ENCODE measurements around the gene TCF4. TPM values are rescaled to one million over a fixed set of nuclear protein-coding genes. Genes with fewer than 3 reads are reported as not detected.

The TCF4 gene
- total RNA-seq, 2 experiments from 2014 or later, result 75.9 to 76.0 TPM

- DNase-seq (ENCODE audit: low spot score), result no peak
- peaks cover 59% of the 10 kb centered on the region for H3K36me3 ChIP-seq (ENCODE audit: insufficient read depth, low read length)
- H4K20me1 ChIP-seq (ENCODE audit: insufficient read depth, low read length), result no peaks in the 10 kb centered on the region
- TF ChIP-seq CTCF (conservative IDR thresholded peaks at IDR 0.05; ENCODE audit: low read length) (no peak), EZH2phosphoT487 (IDR thresholded peaks at IDR 0.05; ENCODE audit: borderline replicate concordance, low read depth, low read length) (no peak)
- H3K9me2 ChIP-seq (ENCODE audit: insufficient read depth, low read length), result no peaks in the 10 kb centered on the region
- H3K9me3 ChIP-seq (ENCODE audit: low read length), result no peaks in the 10 kb centered on the region
- intact Hi-C loops (cut with micrococcal nuclease; ENCODE audit: unreplicated experiment), result no loop called here
- H2AFZ ChIP-seq (ENCODE audit: low read length), result no peak overlapping the region
- ChIA-PET CTCF (ENCODE audit: unreplicated experiment) (no interaction called here), POLR2A (no interaction called here)
- no peak overlapping the region for H3K27ac ChIP-seq (ENCODE audit: low read depth, low read length, poor library complexity, severe bottlenecking)
- H3K4me1 ChIP-seq (ENCODE audit: insufficient read depth, low read length, poor library complexity, severe bottlenecking), result no peaks in the 10 kb centered on the region
- H3K4me2 ChIP-seq (ENCODE audit: low read length), result no peak overlapping the region
- H3K4me3 ChIP-seq (ENCODE audit: low read depth, low read length, poor library complexity, severe bottlenecking), result no peak overlapping the region
- no TSS peak for BruUV-seq (replicated peaks)
- H3K79me2 ChIP-seq (ENCODE audit: insufficient read depth, low read depth, low read length), result no peaks in the 10 kb centered on the region
These were observed 339.5 kb downstream of the TCF4 start for GRCh38 chr18:55248495-55248894.

- DNase-seq (ENCODE audit: low spot score), result no peak
- H3K9me3 ChIP-seq (ENCODE audit: low read length), result no peaks in the 10 kb centered on the region
- no TSS peak for BruUV-seq (replicated peaks)
- POLR2A ChIA-PET, result no interaction called here
- no peaks in the 10 kb centered on the region for H4K20me1 ChIP-seq (ENCODE audit: insufficient read depth, low read length)
- H3K79me2 ChIP-seq (ENCODE audit: insufficient read depth, low read depth, low read length), result no peaks in the 10 kb centered on the region
- peaks cover 52% of the 10 kb centered on the region for H3K36me3 ChIP-seq (ENCODE audit: insufficient read depth, low read length)
- no peak overlapping the region for H3K4me2 ChIP-seq (ENCODE audit: low read length)
- no peak overlapping the region for H3K27ac ChIP-seq (ENCODE audit: low read depth, low read length, poor library complexity, severe bottlenecking)
- H3K4me3 ChIP-seq (ENCODE audit: low read depth, low read length, poor library complexity, severe bottlenecking), result no peak overlapping the region
- TF ChIP-seq CTCF (conservative IDR thresholded peaks at IDR 0.05; ENCODE audit: low read length), result no peak
- TF ChIP-seq EZH2phosphoT487 (IDR thresholded peaks at IDR 0.05; ENCODE audit: borderline replicate concordance, low read depth, low read length), result no peak
- no peaks in the 10 kb centered on the region for H3K9me2 ChIP-seq (ENCODE audit: insufficient read depth, low read length)
- CTCF ChIA-PET (ENCODE audit: unreplicated experiment), result no interaction called here
- no peaks in the 10 kb centered on the region for H3K4me1 ChIP-seq (ENCODE audit: insufficient read depth, low read length, poor library complexity, severe bottlenecking)
- intact Hi-C loops (cut with micrococcal nuclease; ENCODE audit: unreplicated experiment), result no loop called here
- no peak overlapping the region for H2AFZ ChIP-seq (ENCODE audit: low read length)
These were observed 341.0 kb downstream of the TCF4 start for GRCh38 chr18:55247032-55247431.

GRCh38 chr18:55246278-55246677 is 341.7 kb downstream of the TCF4 start:
- no peaks in the 10 kb centered on the region for H3K79me2 ChIP-seq (ENCODE audit: insufficient read depth, low read depth, low read length)
- no peak overlapping the region for H3K4me2 ChIP-seq (ENCODE audit: low read length)
- ChIA-PET POLR2A (no interaction called here), CTCF (ENCODE audit: unreplicated experiment) (no interaction called here)
- no peaks in the 10 kb centered on the region for H3K9me3 ChIP-seq (ENCODE audit: low read length)
- intact Hi-C loops (cut with micrococcal nuclease; ENCODE audit: unreplicated experiment), result no loop called here
- no peak overlapping the region for H3K27ac ChIP-seq (ENCODE audit: low read depth, low read length, poor library complexity, severe bottlenecking)
- H3K4me1 ChIP-seq (ENCODE audit: insufficient read depth, low read length, poor library complexity, severe bottlenecking), result no peaks in the 10 kb centered on the region
- TF ChIP-seq CTCF (conservative IDR thresholded peaks at IDR 0.05; ENCODE audit: low read length) (no peak), EZH2phosphoT487 (IDR thresholded peaks at IDR 0.05; ENCODE audit: borderline replicate concordance, low read depth, low read length) (no peak)
- no peaks in the 10 kb centered on the region for H3K9me2 ChIP-seq (ENCODE audit: insufficient read depth, low read length)
- DNase-seq (ENCODE audit: low spot score), result no peak
- no peak overlapping the region for H3K4me3 ChIP-seq (ENCODE audit: low read depth, low read length, poor library complexity, severe bottlenecking)
- H2AFZ ChIP-seq (ENCODE audit: low read length), result no peak overlapping the region
- peaks cover 45% of the 10 kb centered on the region for H3K36me3 ChIP-seq (ENCODE audit: insufficient read depth, low read length)
- no peaks in the 10 kb centered on the region for H4K20me1 ChIP-seq (ENCODE audit: insufficient read depth, low read length)
- BruUV-seq (replicated peaks), result no TSS peak

Data from OCI-LY7 (cell line).